Retinal pigment epithelial cell (primary cell): ENCODE results near the gene MAGEA9B.
"Not testable (repeated sequence)": the region's sequence is repeated elsewhere in the genome, so short reads cannot be mapped to it uniquely, and the experiment has no call there.

Experiments
- DNase-seq: peaks from one replicate; pipeline ENCODE4 v3.0.0-alpha.2; 2010; ENCODE audit warnings: low read depth
- H3K4me3 ChIP-seq: 2 replicates; pipeline ENCODE4 v1.5.1; 2011; ENCODE audit warnings: mild to moderate bottlenecking, low read length, control low read depth, moderate library complexity
- CTCF ChIP-seq: conservative IDR thresholded peaks from 2 replicates; pipeline ENCODE4 v1.5.1; 2011; ENCODE audit warnings: low read depth, low read length, control low read depth, inconsistent platforms

Gene MAGEA9B

GRCh38 chrX:149550454-149550853 is 36.8 kb downstream of the MAGEA9B start:
- not testable (repeated sequence) for DNase-seq, H3K4me3 ChIP-seq

- not testable (repeated sequence) for DNase-seq, H3K4me3 ChIP-seq
Measured at GRCh38 chrX:149549701-149550100, 37.6 kb downstream of the MAGEA9B start, which contains the start of gene HSFX3. Gene HSFX3 (minus strand): TSS chrX:149549924. CDS start chrX:149549852, 72 bp downstream.

- not testable (repeated sequence) for DNase-seq, H3K4me3 ChIP-seq
Measured at GRCh38 chrX:149547782-149548181, 39.5 kb downstream of the MAGEA9B start.

GRCh38 chrX:149546962-149547361 is 40.3 kb downstream of the MAGEA9B start:
- not testable (repeated sequence) for DNase-seq, H3K4me3 ChIP-seq

GRCh38 chrX:149545545-149546543 is 41.4 kb downstream of the MAGEA9B start:
- TF ChIP-seq CTCF = peak; percentile 16
- not testable (repeated sequence) for H3K4me3 ChIP-seq, DNase-seq

GRCh38 chrX:149541521-149542047 is 45.7 kb downstream of the MAGEA9B start:
- no peak for DNase-seq
- no peak for TF ChIP-seq CTCF
- peak overlapping the region; percentile 75 for H3K4me3 ChIP-seq

- DNase-seq = peak; percentile 74
- TF ChIP-seq CTCF = no peak
Measured at GRCh38 chrX:149540621-149541520, 46.4 kb downstream of the MAGEA9B start, which contains the start of gene EOLA1. Gene EOLA1 (plus strand): TSS chrX:149541012. CDS start chrX:149545631, 4,619 bp downstream.

GRCh38 chrX:149540131-149540620 is 47.1 kb downstream of the MAGEA9B start:
- no peak for DNase-seq
- H3K4me3 ChIP-seq = peak overlapping the region; percentile 75
- no peak for TF ChIP-seq CTCF

More at GRCh38 chrX:149540621-149541520, 46.4 kb downstream of the MAGEA9B start, which contains the start of gene EOLA1:
- peak within 1 kb of the TSS; percentile 75 for H3K4me3 ChIP-seq
